ENCODE measurements around the gene DGKD. TPM values are rescaled to one million over a fixed set of nuclear protein-coding genes. Genes with fewer than 3 reads are reported as not detected.
A peak's percentile ranks its signal among the peaks of the same experiment; 100 is the strongest.
"Not testable (repeated sequence)": the region's sequence is repeated elsewhere in the genome, so short reads cannot be mapped to it uniquely, and the experiment has no call there.

DGKD gene
- total RNA-seq, 1 donor from 2014 or later, result 33.1 TPM

GRCh38 chr2:233385489-233386044 lies 31.3 kb downstream of the DGKD start:
- DNase-seq, result no peak

GRCh38 chr2:233386382-233387041 lies 32.2 kb downstream of the DGKD start:
- DNase-seq, result peak; percentile 15

- no peak for DNase-seq
These were observed 32.9 kb downstream of the DGKD start for GRCh38 chr2:233387225-233387624.

- DNase-seq, result peak; percentile 69
These were observed 33.6 kb downstream of the DGKD start for GRCh38 chr2:233387667-233388528.

GRCh38 chr2:233389601-233390125 lies 35.4 kb downstream of the DGKD start:
- no peak for DNase-seq

- DNase-seq, result no peak
These were observed 41.4 kb downstream of the DGKD start for GRCh38 chr2:233395687-233396086.

- not testable (repeated sequence) for DNase-seq
These were observed 42.7 kb downstream of the DGKD start for GRCh38 chr2:233396726-233397665.

- no peak for DNase-seq
These were observed 45.3 kb downstream of the DGKD start for GRCh38 chr2:233399306-233400225.

- DNase-seq, result no peak
These were observed 46.0 kb downstream of the DGKD start for GRCh38 chr2:233400341-233400740.

- no peak for DNase-seq
These were observed 46.7 kb downstream of the DGKD start for GRCh38 chr2:233400961-233401360.

GRCh38 chr2:233402346-233402745 lies 48.1 kb downstream of the DGKD start:
- DNase-seq, result no peak

- no peak for DNase-seq
These were observed 48.5 kb downstream of the DGKD start for GRCh38 chr2:233402789-233403188.

GRCh38 chr2:233404222-233404621 lies 49.9 kb downstream of the DGKD start:
- no peak for DNase-seq

- no peak for DNase-seq
These were observed 52.6 kb downstream of the DGKD start for GRCh38 chr2:233406865-233407264.

- no peak for DNase-seq
These were observed 53.5 kb downstream of the DGKD start for GRCh38 chr2:233407771-233408181.

GRCh38 chr2:233408366-233409285 lies 54.3 kb downstream of the DGKD start:
- no peak for DNase-seq

GRCh38 chr2:233409286-233409991 lies 55.1 kb downstream of the DGKD start:
- DNase-seq, result no peak

GRCh38 chr2:233410196-233410760 lies 56.0 kb downstream of the DGKD start:
- DNase-seq, result no peak

GRCh38 chr2:233411162-233411561 lies 56.9 kb downstream of the DGKD start:
- no peak for DNase-seq
